Activated CD8-positive, alpha-beta memory T cell treated with anti-CD3 and anti-CD28 coated beads for 48 hours (primary cell): Measurements from ENCODE around the gene N4BP2L2.

Source experiments
- DNase-seq, 3 experiments: peaks; one replicate each; pipeline ENCODE4 v3.0.0-alpha.2; 2020; ENCODE audit warnings: low read depth in 2 of 3, low spot score in 2 of 3

The N4BP2L2 gene

DNA sequence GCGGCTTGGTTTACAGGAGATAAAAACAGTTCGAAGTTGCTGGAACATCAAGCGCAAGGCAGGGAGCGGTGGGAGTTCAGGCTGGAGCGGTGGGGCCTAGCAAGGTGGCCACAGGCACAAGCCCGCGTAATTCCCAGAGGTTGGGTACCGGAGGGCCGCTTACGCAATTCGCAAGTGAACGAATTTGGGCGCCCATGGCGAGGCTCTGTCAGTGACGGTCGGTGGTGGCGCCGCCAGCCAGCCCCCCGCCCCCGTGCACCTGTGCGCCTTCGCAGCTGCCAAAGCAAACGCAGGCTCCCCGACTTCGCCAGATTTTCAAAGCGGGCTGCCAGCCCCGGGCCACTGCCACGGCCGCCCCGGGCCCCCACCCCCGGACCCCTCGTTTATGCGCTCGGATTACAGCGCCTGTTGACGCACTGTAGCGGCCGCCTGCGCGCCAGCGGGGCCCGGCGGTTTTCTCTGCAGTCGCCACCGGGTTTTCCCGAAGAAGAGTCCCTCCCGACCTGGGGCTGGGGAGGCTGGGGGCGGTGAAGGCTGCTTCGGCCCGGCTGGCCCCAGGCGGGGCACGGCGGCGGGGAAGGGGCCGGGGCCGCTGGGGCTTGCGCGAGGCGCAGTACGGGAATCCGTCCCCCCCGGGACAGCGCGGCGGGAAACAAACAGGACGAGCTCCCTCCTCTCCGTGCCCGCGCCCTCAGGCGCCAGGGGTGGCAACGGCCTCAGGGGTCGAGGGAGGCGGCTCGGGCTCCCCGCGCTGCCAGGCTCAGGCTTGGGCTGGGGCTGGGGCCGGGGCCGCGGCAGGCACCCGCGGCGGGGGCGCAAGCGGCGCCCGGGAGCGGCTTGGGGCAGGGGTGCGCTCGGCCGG lies 111.4 kb downstream of the N4BP2L2 start:
- DNase-seq, result peak in 2 of 3 experiments; percentile 35 to 38

DNA sequence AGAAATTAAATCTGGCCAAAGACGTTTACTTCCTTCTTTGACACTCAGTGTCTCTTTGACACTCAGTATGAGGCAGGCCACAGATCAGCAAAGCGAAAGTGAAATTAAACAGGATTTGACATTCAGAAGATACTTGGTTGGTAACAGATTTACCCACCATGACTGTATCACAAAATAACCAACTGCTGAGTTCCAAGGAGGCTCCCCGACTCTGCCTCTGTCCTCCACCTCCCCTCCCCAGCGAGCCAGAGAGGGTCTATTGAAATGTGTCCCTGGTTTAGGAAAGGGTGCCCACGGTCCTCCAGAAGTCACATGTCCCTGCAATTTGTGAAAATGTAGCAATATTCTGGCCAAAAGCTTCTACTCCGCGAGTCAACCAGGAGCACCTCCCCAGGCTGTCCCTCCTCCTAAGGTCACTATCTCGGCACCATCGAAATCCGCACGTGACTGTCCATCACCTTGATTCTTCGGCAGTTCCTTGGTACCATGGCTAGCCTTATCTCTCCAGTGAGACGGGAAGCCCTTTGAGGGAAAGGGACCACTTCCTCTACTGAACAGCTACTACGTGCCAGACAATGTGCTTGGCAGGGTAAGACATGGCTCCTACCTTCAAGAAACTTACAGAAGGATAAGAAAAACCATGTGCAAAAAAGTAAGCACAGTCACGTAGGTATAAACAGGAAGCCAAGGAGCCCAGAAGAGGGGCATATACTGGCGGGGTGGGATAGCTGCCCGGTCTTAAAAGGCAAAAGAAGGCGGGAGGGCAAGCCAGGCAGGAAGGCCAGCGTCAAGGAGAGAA lies 112.2 kb downstream of the N4BP2L2 start:
- peak in 1 of 3 experiments; percentile 17 for DNase-seq

DNA sequence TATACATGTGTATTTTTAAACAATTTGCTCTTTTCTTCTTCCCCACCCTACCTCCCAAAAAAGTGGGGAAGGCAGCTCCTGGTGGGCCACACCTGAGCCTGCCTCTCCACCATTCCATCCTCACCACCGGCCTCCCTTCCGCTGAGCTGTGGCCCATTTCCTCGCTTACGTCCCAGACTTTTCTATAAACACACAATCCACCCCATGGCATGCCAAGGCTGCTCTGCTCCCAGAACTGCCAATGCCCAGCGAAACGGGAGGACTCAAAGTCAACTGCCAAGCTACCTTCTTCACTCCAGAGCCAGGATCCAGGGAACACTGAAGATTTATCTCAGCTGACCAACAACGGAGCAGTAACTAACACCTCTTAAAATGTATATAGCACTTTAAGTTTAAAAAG lies 113.4 kb downstream of the N4BP2L2 start:
- no peak for DNase-seq

DNA sequence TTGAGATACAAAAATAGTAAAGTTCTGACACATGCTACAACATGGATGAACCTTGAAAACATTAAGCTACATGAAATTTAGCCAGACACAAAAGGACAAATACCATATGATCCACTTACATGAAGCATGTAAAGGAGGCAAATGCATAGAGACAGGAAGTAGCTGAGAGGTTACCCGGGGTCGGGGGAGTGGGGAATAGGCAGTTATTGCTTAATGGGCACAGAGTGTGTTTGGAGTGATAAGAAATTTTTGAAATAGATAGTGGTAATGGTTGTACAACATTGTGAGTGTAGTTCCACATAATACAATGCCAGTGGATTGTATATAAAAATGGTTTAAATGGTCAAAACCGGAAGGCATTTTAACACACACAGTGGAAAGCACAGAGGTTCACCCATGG lies 115.0 kb downstream of the N4BP2L2 start:
- no peak for DNase-seq

DNA sequence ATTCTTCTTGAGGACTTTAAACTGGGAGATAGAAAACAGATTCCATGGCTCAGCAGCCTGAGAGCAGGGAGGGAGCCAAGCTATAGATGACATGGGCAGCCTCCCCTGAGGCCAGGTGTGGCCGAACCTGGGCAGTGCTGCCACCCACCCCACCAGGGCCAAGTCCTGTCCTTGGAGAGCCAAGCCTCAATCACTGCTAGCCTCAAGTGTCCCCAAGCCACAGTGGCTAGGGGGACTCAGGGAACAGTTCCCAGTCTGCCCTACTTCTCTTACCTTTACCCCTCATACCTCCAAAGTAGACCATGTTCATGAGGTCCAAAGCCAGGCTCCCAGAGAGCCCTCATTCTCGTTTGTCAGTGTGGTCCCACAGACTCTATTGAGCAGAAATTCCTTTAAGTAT lies 118.7 kb downstream of the N4BP2L2 start:
- DNase-seq, result no peak

DNA sequence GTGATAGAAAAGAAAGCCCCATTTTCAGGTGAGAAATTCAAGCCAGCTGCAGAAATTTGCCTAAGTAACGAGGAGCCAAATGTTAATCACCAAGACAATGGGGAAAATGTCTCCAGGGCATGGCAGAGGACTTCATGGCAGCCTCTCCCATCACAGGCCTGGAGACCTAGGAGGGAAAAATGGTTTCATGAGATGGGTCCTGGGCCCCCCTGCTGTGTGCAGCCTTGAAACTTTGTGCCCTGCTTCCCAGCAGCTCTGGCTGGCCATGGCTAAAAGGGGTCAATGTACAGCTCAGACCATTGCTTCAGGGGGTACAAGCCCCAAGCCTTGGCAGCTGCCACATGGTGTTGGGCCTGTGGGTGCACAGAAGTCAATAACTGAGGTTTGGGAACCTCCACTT lies 120.6 kb downstream of the N4BP2L2 start:
- no peak for DNase-seq

DNA sequence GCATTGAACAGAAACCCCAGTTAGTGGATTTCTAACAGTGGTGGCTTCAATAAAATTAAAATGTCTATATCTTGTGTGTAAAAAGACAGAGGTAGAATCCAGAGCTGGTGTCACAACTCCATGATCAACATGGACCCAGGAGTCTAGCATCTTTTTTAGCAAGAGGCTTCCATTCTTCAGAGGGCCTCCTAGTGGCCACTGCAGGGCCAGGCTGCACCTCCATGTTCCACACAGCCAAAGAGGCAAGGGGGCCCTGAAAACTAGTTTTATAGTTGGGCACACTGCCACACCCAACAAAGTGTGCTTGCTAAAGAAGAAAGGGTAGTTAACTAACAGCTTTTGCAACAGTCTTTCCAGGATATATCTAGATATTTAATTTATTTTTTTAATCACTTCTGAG lies 123.6 kb downstream of the N4BP2L2 start:
- no peak for DNase-seq

- no peak for DNase-seq
Measured at GRCh38 chr13:32414580-32414979, 124.0 kb downstream of the N4BP2L2 start.

- DNase-seq, result no peak
Measured at GRCh38 chr13:32413284-32413683, 125.3 kb downstream of the N4BP2L2 start.

- DNase-seq, result no peak
Measured at GRCh38 chr13:32409561-32410421, 128.8 kb downstream of the N4BP2L2 start.

DNA sequence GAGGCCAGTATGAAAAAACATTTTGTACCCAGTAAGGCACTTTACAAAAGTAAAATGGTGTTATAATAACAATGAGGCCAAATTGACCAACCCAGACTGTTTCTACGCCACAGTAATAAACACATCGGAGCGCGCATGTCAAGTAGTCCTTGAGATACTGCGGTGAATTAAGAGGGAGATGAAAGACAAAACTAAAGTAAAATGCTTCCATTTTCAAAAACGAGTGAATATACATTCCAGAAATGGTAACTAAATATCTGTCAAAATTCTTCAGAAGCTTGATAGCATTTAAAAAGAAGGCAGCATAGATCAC lies 129.6 kb downstream of the N4BP2L2 start:
- DNase-seq, result no peak

- no peak for DNase-seq
Measured at GRCh38 chr13:32408296-32409000, 130.1 kb downstream of the N4BP2L2 start.

GRCh38 chr13:32407854-32408253 lies 130.7 kb downstream of the N4BP2L2 start:
- no peak for DNase-seq

- DNase-seq, result no peak
Measured at GRCh38 chr13:32403108-32403507, 135.5 kb downstream of the N4BP2L2 start.

DNA sequence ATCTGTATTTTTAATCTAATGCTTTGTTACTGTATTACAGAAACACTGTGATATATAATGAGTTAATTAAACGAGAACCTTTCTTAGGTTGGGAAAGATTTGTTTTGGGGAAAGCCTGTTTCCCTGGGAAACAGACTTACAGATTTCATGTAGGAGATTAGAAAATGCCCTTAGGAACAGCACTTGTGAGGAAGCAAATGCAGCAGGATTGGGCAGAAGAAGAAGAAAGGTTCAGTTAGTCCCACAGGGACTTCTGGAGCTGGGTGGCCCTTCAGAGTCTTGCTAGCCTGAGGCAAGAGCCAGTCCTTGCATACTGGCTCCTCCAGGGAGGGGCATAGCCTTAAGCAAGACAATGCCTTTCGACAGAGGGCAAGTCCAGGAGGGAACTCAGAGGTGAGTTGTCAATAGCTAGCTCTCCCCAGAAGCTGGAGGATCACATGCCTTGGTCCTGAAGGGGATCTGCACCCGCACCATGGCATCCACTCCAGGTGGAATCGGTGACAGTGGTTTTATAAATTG lies 147.4 kb downstream of the N4BP2L2 start:
- no peak for DNase-seq

DNA sequence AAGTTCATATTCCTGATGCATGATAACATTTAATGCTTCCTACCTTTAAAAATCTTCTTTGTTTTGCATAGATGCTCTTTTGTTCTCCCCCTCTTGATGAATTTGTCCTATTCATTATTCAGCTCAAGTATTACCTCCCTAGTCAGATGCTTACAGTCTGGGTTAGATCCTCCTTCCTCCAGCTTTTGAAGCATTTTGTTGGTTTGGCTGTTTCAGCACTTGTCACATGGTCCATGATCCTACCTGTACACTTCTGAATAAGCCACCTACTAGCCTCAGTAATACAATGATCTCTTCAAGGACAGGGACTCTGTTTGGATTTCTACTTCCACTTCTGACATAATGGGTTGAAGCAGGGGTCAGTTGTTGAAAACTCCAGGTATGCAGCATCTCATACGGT lies 148.1 kb downstream of the N4BP2L2 start:
- no peak for DNase-seq

- DNase-seq, result no peak
Measured at GRCh38 chr13:32390048-32390447, 148.5 kb downstream of the N4BP2L2 start.

GRCh38 chr13:32385410-32385809 lies 153.2 kb downstream of the N4BP2L2 start:
- no peak for DNase-seq

DNA sequence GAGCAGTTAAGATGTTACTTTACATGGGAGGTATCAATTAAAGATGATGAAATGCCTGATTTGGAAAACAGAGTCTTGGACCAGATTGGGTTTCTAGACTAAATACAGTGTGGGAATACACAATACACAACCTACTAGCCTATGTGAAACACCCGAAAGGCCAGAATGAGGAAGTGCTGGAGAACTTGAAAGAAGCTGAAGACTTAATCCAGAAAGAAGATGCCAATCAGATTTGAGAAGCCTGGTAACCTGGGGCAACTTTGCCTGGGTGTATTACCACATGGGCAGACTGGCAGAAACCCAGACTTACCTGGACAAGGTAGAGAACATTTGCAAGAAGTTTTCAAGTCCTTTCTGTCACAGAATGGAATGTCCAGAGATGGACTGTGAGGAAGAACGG lies 153.9 kb downstream of the N4BP2L2 start:
- no peak for DNase-seq

GRCh38 chr13:32383836-32384618 lies 154.6 kb downstream of the N4BP2L2 start:
- no peak for DNase-seq
